Nephron (organoid): ENCODE measurements around the gene BMPR2.
"Not testable (repeated sequence)": the region's sequence is repeated elsewhere in the genome, so short reads cannot be mapped to it uniquely, and the experiment has no call there.

Source experiments
- H3K27ac Mint-ChIP-seq, 3 experiments: 2 replicates each; pipeline ENCODE4 v1.8.0; 2020; ENCODE audit warnings: mixed read lengths in 3 of 3, mild to moderate bottlenecking in 2 of 3, moderate library complexity in 1 of 3
- H3K27me3 Mint-ChIP-seq: 2 replicates; pipeline ENCODE4 v1.8.0; 2021; ENCODE audit warnings: low read depth, mild to moderate bottlenecking, moderate library complexity, mixed read lengths
- H3K36me3 Mint-ChIP-seq: 2 replicates; pipeline ENCODE4 v1.8.0; 2020; ENCODE audit warnings: low read depth, mixed read lengths
- H3K4me1 Mint-ChIP-seq: 2 replicates; pipeline ENCODE4 v1.8.0; 2020; ENCODE audit warnings: mixed read lengths
- H3K4me3 Mint-ChIP-seq, 3 experiments: 2 replicates each; pipeline ENCODE4 v1.8.0; 2020; ENCODE audit warnings: mild to moderate bottlenecking in 3 of 3, mixed read lengths in 3 of 3, moderate library complexity in 2 of 3
- H3K9me3 Mint-ChIP-seq: 2 replicates; pipeline ENCODE4 v1.8.0; 2020; ENCODE audit warnings: mixed read lengths
- TF ChIP-seq, protein P1 (sequence below), 3 experiments: fragments of 200-600 bp; sonication (generic); IDR thresholded peaks; one replicate each; pipeline ENCODE4 v1.5.0; 2021; ENCODE audit warnings: antibody characterized with exemption in 3 of 3; ENCODE audit not compliant: unreplicated experiment in 3 of 3

Gene BMPR2

DNA sequence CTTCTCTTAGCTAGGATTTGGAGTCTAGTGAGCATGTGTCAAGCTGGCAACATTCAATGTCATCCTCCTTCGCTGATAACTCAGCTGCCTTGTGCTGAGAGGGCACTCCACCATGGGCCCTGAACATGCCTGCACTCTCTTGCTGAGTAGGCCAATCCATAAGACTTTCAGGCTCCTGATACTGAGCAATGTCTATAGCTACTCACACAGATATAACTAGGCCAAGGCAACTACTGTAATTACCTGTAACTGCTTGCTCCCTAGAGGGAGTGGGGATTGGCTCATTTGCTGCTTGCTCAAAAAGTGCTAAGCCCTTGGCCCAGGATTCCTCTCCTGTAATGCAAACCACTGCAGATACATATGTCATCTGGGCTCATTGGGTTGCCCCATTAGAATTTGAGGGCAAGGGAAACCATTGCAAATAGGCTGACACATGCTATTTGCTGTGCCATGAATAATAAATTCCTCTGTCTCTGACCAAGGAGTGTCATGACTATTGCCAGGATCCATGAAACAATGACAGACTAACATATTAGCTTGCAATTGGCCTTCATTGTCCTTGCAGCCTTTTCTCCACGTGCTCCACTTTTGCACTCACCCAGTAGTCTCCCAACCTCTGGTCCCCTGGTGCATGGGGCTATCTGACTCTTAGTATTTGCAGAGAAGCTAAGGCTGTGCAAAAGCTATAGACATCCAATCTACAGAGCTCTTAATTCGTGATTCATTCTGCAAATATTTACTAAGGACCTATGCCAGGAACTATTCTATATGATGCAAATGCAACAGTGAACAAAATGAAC lies 36.9 kb upstream of the BMPR2 start:
- TF ChIP-seq, protein P1, sequence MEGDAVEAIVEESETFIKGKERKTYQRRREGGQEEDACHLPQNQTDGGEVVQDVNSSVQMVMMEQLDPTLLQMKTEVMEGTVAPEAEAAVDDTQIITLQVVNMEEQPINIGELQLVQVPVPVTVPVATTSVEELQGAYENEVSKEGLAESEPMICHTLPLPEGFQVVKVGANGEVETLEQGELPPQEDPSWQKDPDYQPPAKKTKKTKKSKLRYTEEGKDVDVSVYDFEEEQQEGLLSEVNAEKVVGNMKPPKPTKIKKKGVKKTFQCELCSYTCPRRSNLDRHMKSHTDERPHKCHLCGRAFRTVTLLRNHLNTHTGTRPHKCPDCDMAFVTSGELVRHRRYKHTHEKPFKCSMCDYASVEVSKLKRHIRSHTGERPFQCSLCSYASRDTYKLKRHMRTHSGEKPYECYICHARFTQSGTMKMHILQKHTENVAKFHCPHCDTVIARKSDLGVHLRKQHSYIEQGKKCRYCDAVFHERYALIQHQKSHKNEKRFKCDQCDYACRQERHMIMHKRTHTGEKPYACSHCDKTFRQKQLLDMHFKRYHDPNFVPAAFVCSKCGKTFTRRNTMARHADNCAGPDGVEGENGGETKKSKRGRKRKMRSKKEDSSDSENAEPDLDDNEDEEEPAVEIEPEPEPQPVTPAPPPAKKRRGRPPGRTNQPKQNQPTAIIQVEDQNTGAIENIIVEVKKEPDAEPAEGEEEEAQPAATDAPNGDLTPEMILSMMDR (IDR thresholded peaks at IDR 0.05; ENCODE audit: unreplicated experiment in 3 of 3) = no peak
- Mint-ChIP-seq H3K9me3 (peaks cover 4% of the 10 kb centered on the region), H3K27ac (no peak overlapping the region), H3K4me3 (no peak overlapping the region), H3K36me3 (no peaks in the 10 kb centered on the region), H3K4me1 (peaks cover 8% of the 10 kb centered on the region), H3K27me3 (no peaks in the 10 kb centered on the region)

DNA sequence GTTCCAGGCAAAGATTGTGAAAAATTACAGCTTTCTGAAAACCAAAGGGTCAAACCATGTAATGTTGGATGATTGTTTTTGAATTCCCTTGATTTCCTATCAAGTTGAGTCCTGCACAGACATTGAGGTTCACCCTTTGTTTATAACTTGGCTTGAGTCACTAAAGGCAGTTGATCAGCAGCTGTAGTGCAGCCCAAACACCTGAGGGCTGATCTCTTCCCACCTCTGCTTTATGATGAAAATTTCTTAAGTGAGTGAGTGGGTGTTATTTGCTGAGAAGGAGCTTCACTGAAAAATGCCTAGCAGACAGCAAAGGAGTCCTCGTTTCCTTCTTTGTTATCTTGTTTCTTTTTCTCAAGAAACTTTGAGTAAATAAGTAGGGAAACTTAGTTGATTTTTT lies 31.9 kb upstream of the BMPR2 start:
- Mint-ChIP-seq H3K27ac (peak overlapping the region in 2 of 3 experiments; percentile 56 to 66), H3K4me1 (peaks cover 8% of the 10 kb centered on the region), H3K4me3 (no peak overlapping the region), H3K9me3 (peaks cover 4% of the 10 kb centered on the region), H3K27me3 (no peaks in the 10 kb centered on the region), H3K36me3 (no peaks in the 10 kb centered on the region)
- TF ChIP-seq, protein P1 (IDR thresholded peaks at IDR 0.05; ENCODE audit: unreplicated experiment in 3 of 3) = no peak

DNA sequence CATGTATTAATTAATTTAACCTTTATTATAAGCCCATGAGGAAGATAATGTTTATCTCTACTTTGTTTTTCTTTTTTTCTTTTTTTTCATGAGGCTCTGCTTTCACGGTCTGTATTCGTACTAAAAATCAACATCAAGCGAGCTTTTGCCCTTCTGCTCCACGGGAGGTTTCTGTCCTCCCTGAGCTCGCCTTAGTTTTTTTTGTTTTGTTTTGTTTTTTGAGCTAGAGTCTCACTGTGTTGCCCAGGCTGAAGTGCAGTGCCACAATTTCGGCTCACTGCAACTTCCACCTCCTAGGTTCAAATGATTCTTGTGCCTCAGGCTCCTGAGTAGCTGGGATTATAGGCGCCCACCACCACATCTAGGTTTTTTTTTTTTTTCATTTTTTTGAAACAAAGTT lies 29.9 kb upstream of the BMPR2 start:
- no peaks in the 10 kb centered on the region for H3K27me3 Mint-ChIP-seq
- no peak overlapping the region for H3K4me3 Mint-ChIP-seq
- H3K36me3 Mint-ChIP-seq = no peaks in the 10 kb centered on the region
- TF ChIP-seq, protein P1 (IDR thresholded peaks at IDR 0.05; ENCODE audit: unreplicated experiment in 3 of 3) = no peak
- H3K27ac Mint-ChIP-seq = no peak overlapping the region
- peaks cover 8% of the 10 kb centered on the region for H3K4me1 Mint-ChIP-seq
- peaks cover 4% of the 10 kb centered on the region for H3K9me3 Mint-ChIP-seq

DNA sequence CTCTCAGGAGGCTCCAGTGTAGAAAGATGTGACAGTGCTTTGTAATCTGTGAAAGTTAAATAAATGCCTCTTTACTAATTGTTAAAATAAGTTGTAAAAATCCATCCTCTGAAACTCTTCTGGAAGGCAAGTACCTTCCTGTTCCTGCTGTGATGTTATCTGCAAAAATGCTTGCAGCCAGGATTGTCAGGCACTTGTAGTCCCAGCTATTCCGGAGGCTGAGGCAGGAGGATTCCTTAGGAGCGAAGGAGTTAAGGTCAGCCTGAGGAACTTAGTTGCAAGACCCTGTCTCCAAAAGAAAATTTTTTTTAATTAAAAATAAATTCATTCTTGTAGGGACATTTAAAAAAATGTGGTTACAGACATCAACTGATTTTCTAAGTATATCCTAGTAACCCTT lies 22.7 kb upstream of the BMPR2 start:
- Mint-ChIP-seq H3K27ac (no peak overlapping the region), H3K4me1 (peaks cover 5% of the 10 kb centered on the region), H3K27me3 (peaks cover 3% of the 10 kb centered on the region), H3K4me3 (no peak overlapping the region), H3K36me3 (no peaks in the 10 kb centered on the region), H3K9me3 (no peaks in the 10 kb centered on the region)
- TF ChIP-seq, protein P1 (IDR thresholded peaks at IDR 0.05; ENCODE audit: unreplicated experiment in 3 of 3) = no peak

DNA sequence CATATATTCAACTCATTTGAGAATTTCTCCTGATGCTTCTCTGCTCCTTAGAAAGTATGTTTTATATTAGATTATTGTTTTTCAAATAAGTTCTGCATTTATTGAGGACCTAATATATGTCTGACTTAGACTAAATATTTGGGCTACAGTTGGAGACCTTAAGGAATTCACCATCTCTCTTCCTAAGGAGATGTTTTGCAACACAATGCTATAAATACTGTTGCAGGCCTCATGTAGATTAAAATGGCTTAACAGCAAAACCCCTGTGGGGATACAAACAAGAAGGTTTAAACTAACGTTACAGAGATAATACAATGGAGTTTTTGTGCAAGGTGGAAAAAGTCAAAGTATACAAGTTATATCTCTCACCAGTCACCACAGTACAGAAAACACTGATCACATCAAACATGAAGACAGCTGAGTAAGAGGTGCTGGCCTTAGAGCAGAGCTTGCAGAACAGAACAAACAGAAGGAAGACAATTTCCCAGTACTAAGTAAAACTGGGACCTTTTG lies 20.1 kb upstream of the BMPR2 start:
- Mint-ChIP-seq H3K4me3 (no peak overlapping the region), H3K9me3 (no peaks in the 10 kb centered on the region), H3K27me3 (peaks cover 3% of the 10 kb centered on the region), H3K36me3 (no peaks in the 10 kb centered on the region), H3K4me1 (peaks cover 8% of the 10 kb centered on the region), H3K27ac (no peak overlapping the region)
- TF ChIP-seq, protein P1 (IDR thresholded peaks at IDR 0.05; ENCODE audit: unreplicated experiment in 3 of 3) = no peak

DNA sequence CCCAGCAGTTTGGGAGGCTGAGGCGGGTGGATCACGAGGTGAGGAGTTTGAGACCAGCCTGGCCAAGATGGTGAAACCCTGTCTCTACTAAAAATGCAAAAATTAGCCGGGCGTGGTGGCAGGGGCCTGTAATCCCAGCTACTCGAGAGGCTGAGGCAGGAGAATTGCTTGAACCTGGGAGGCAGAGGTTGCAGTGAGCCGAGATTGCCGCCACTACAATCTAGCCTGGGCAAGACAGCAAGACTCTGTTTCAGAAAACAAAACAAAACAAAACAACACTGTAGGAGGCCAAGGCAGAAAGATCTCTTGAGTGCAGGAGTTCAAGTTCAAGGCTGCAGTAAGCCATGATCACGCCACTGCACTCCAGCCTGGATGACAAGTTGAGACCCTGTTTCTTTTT lies 17.2 kb upstream of the BMPR2 start:
- not testable (repeated sequence) for H3K27me3 Mint-ChIP-seq, H3K4me3 Mint-ChIP-seq, H3K9me3 Mint-ChIP-seq, H3K36me3 Mint-ChIP-seq, H3K27ac Mint-ChIP-seq
- H3K4me1 Mint-ChIP-seq = peaks cover 18% of the 10 kb centered on the region
